BLaER1 treated with 17β-estradiol and CSF1 and Interleukin-3, amounts not matched to agents 10 nM and 100 nM (cell line): Measurements from ENCODE around the gene SOX10.

ENCODE experiments used
- H3K27ac ChIP-seq, 11 experiments: shearing (Covaris generic); formaldehyde crosslinking; 2 replicates each; pipeline ENCODE4 v1.8.1; 2022
- H3K27me3 ChIP-seq, 11 experiments: shearing (Covaris generic); formaldehyde crosslinking; 2 replicates each; pipeline ENCODE4 v1.8.1; 2022
- H3K36me3 ChIP-seq, 11 experiments: shearing (Covaris generic); formaldehyde crosslinking; 2 replicates each; pipeline ENCODE4 v1.8.1; 2022
- H3K4me1 ChIP-seq, 10 experiments: shearing (Covaris generic); formaldehyde crosslinking; 2 replicates each; pipeline ENCODE4 v1.8.1; 2022
- H3K4me2 ChIP-seq, 11 experiments: shearing (Covaris generic); formaldehyde crosslinking; 2 replicates each; pipeline ENCODE4 v1.8.1; 2022
- H3K4me3 ChIP-seq, 10 experiments: shearing (Covaris generic); formaldehyde crosslinking; 2 replicates each; pipeline ENCODE4 v1.8.1; 2022
- H3K9ac ChIP-seq, 11 experiments: shearing (Covaris generic); formaldehyde crosslinking; 2 replicates each; pipeline ENCODE4 v1.8.1; 2022
- H3K9me3 ChIP-seq, 11 experiments: shearing (Covaris generic); formaldehyde crosslinking; replicated peaks in 1 of 11; 2 replicates each; pipeline ENCODE4 v1.8.1; 2022
- H4K20me1 ChIP-seq, 11 experiments: shearing (Covaris generic); formaldehyde crosslinking; 2 replicates each; pipeline ENCODE4 v1.8.1; 2022
- Cebpa-rat ChIP-seq, 11 experiments: shearing (Covaris generic); IDR thresholded peaks; 2 replicates each; pipeline ENCODE4 v1.8.1; 2022

The SOX10 gene

DNA sequence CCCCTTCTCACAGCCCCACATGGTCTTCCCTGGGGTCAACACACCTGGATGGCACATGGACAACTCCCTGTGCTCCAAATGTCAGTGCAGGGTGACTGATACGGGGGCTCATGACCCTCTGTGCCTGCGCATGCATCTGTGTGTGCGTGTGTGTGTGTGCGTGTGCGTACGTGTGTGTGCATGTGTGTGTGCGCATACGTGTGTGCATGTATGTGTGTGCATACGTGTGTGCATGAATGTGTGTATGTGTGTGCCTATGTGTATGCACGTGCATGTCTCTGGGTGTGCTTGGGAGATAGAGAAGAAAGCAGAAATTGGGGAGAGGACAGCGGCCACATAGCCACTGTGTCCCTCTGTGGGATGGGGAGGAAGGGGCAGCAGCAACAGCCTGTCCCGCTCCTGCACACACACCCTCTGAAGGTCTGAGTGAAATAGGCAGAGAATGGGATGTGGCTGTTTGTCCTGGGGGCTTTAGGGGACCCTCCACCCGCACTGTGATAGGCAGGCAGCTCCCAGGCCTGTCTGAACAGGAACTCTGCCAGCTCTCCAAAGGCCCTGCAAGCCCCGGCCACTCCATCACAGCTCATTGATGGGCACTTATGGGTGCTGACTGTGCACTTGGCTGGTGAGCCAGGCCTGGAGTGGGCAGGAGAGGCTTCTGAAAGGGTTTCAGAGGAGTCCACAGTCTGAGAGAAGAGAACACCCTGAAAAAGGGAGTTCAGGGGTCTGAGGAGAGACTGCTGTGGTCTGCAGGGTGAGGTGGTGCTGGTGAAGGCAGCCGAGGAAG lies 44.2 kb upstream of the SOX10 start:
- Histone ChIP-seq H3K27ac (no peak overlapping the region), H3K4me3 (no peak overlapping the region)
- no peak for TF ChIP-seq Cebpa-rat (IDR thresholded peaks at IDR 0.05)

DNA sequence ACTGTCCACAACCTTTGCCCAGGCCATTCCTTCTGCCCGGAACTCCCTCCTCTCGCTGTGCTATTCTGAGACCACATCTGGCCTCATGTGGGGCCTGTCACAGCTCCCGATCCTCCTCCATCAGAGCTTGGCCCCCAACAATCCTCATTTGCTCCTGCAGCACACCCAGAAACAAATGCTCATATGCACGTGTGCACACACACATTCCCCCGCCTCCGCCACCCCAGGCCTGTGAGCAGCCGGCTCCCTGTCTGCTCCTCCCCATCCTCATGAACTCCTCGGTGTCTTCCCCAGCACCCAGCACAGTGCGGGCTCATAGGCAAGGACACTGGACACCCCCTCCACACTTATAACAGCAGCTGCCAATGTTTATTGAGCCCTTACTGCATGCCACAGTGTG lies 43.1 kb upstream of the SOX10 start:
- Histone ChIP-seq H3K9me3 (no peaks in the 10 kb centered on the region), H3K4me1 (peaks cover 10 to 29% (median 22%) of the 10 kb centered on the region in 10 experiments; a peak in 19 of 20 replicates), H3K27me3 (no peaks in the 10 kb centered on the region), H3K36me3 (no peaks in the 10 kb centered on the region), H3K4me2 (no peak overlapping the region), H3K4me3 (no peak overlapping the region), H3K9ac (no peak overlapping the region), H3K27ac (no peak overlapping the region), H4K20me1 (no peaks in the 10 kb centered on the region)
- TF ChIP-seq Cebpa-rat (IDR thresholded peaks at IDR 0.05): no peak

More for the DNA sequence above, 44.2 kb upstream of the SOX10 start:
- no peak overlapping the region for H3K4me2 ChIP-seq
- H3K4me1 ChIP-seq: peaks cover 21 to 37% (median 33%) of the 10 kb centered on the region in 10 experiments
- no peak overlapping the region for H3K9ac ChIP-seq
- no peaks in the 10 kb centered on the region for H4K20me1 ChIP-seq
- H3K36me3 ChIP-seq: no peaks in the 10 kb centered on the region
- H3K9me3 ChIP-seq: no peaks in the 10 kb centered on the region
- H3K27me3 ChIP-seq: no peaks in the 10 kb centered on the region

DNA sequence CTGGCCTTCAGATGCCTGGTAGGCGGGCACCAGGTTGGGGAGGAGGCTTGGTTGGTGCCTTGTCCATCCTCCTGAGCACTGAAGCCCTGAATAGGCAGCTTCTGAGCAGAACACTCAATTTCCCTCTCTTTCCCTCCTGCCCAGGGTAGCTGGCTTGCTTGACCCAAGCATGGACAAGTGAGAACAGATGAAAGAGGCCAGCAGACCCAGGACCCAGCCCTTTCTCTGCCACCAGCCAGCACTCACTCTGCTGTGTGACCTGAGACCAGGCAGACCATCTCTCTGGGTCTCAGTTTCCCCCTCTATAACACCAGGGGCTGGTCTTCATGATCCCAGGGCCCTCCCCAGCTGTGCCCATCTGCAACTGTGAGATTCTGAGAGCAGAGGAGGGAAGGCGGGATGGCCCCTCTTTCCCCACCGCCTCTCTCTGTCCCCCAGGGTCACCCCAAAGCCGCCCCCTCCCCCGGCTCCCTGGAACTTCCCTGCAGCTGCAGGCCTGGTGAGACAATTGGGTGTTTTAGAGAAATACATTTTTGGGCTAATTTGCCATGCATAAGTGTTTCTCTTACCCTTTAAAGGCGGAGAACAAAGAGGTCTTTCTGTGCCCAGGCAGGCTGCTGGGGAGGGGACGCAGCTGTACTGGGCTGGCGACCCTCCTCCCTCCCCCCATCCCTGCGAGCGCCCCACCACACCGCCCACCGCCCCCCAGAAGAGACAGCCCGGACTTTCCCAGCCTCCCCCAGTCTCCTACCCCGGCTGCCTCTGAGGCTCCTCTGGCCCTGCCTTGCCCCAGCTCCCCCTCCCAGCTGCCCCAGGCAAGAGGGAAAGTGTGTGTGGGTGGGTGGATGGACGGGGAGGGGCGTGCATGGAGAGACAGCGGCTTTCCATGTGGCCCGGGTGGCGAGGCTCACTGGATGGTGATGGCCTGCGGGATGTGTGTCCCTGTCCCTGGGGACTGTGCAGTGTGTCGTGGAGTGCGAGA lies 42.1 kb upstream of the SOX10 start:
- Histone ChIP-seq H3K4me2 (no peak overlapping the region), H3K9me3 (no peaks in the 10 kb centered on the region), H3K9ac (no peak overlapping the region), H3K4me3 (no peak overlapping the region), H4K20me1 (no peaks in the 10 kb centered on the region), H3K36me3 (no peaks in the 10 kb centered on the region), H3K27me3 (no peaks in the 10 kb centered on the region), H3K4me1 (peaks cover 8 to 36% (median 22%) of the 10 kb centered on the region in 10 experiments; a peak in 16 of 20 replicates), H3K27ac (no peak overlapping the region)
- no peak for TF ChIP-seq Cebpa-rat (IDR thresholded peaks at IDR 0.05)

DNA sequence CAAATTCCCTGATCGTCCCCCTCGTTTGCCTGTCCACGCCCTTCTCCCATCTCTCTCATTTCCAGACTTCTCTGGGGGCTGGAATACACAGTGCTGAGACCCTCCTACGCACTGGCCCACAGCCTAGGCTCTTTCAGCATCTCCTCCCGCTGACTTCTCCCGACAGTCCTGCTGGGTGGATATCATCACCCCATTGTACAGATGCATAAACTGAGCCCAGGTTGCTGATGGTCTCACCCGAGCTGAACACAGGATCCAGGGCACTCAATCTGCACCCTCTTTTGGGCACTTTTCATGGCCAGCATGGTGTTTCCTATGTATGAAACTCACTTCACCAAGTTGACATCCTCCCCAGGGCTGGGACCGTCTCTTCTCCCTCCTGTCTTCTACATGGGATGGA lies 41.2 kb upstream of the SOX10 start:
- Histone ChIP-seq H3K9ac (no peak overlapping the region), H3K27me3 (no peaks in the 10 kb centered on the region), H3K4me3 (no peak overlapping the region), H3K27ac (no peak overlapping the region), H3K4me2 (no peak overlapping the region), H3K9me3 (no peaks in the 10 kb centered on the region), H3K4me1 (peaks cover 5 to 36% (median 22%) of the 10 kb centered on the region in 10 experiments; a peak in 17 of 20 replicates), H4K20me1 (no peaks in the 10 kb centered on the region), H3K36me3 (no peaks in the 10 kb centered on the region)
- TF ChIP-seq Cebpa-rat (IDR thresholded peaks at IDR 0.05): no peak

DNA sequence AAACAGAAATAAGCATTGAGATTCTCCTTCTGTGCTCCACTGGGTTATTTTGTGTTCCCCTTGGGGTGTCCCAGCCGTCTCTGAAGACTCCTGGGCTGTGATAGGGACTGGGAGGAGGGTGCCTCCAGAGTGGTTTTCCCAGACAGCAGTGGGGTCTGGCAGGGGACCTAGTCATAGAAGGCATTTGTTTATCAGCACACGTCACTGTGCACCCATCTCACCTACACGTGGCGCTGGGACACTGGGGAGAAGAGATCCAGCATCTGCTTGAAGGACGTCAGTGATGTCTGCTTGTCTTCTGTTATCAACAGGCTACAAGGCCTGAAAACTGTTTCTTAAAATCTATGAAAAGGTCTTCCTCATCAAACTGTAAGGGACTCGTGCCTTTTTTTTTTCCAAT lies 38.7 kb upstream of the SOX10 start:
- no peaks in the 10 kb centered on the region for H3K36me3 ChIP-seq
- H3K4me2 ChIP-seq: no peak overlapping the region; a peak in 1 of 22 replicates
- H3K4me1 ChIP-seq: peaks cover 2 to 46% (median 18%) of the 10 kb centered on the region in 10 experiments
- H3K27me3 ChIP-seq: no peaks in the 10 kb centered on the region
- H3K27ac ChIP-seq: no peak overlapping the region
- H3K9me3 ChIP-seq: no peaks in the 10 kb centered on the region
- no peak for TF ChIP-seq Cebpa-rat (IDR thresholded peaks at IDR 0.05)
- no peak overlapping the region for H3K9ac ChIP-seq
- no peaks in the 10 kb centered on the region for H4K20me1 ChIP-seq
- H3K4me3 ChIP-seq: no peak overlapping the region

DNA sequence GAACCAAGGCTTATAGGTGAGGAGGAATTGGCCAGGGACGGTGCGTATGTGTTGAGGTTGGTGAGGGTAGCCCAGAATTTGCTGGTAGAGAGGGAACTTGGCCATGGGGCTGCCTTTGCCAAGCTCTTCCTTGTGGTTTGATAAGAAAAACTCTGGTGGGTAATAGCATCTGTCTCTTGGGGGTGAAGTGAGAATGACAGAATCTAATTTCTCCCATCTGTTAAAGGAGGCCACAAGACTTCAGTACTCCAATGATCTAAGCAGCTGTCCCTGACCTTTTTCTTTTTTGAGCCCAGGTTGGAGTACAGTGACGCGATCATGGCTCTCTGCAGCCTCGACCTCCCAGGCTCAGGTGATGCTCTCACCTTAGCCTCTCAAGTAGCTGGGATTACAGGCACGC lies 36.9 kb upstream of the SOX10 start:
- H3K36me3 ChIP-seq: no peaks in the 10 kb centered on the region
- TF ChIP-seq Cebpa-rat (IDR thresholded peaks at IDR 0.05): no peak
- peaks cover 16 to 54% (median 31%) of the 10 kb centered on the region in 10 experiments for H3K4me1 ChIP-seq
- H3K4me3 ChIP-seq: no peak overlapping the region
- H3K27ac ChIP-seq: peak overlapping the region in 7 of 11 experiments; percentile 3 to 56 (median 33); a peak in 9 of 22 replicates
- H3K9me3 ChIP-seq: no peaks in the 10 kb centered on the region
- H3K4me2 ChIP-seq: peak overlapping the region in 9 of 11 experiments; percentile 32 to 84 (median 71); a peak in 18 of 22 replicates
- H3K9ac ChIP-seq: peak overlapping the region in 2 of 11 experiments; percentile 10 to 30; a peak in 2 of 22 replicates
- no peaks in the 10 kb centered on the region for H3K27me3 ChIP-seq
- no peaks in the 10 kb centered on the region for H4K20me1 ChIP-seq

DNA sequence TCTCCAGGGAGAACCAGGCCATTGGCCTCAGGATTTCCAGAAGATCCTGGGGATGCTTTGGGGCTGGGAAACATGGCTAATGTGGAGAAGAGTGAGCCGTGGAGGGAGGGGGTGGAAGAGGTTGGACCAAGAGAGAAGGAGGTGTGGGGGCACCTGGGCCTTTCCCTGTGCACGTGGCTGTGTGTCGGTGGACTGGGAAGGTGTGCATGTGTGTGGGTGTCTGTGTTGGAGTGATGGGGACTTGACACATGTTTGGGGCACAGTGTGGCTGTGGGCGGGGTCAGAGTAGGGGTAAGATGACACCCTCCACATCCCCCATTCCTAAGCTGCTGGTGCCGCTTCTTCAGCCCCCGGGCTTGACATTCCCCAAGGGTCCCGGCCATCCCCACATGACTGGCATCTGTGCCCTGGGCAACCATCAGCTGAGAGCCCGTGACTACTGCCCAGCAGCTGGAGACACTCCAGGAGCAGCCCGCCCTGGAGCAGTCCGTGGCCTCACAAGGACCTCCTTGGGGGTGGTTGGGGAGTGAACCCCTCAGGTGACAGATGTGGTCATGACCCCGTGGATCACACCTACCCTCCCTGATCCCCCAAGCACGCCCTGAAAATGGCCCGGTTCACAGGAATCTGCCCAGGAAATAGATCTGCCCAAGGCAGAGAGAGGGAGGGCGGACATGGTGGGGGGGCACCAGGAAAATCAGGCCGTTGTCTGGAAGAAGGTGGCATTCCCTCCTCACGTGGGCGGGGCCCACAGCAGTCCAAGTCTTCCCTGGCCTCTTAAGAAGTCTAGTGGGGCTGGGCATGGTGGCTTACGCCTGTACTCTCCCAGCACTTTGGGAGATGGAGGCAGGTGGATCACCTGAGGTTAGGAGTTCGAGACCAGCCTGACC lies 34.8 kb upstream of the SOX10 start:
- no peak overlapping the region for H3K27ac ChIP-seq
- no peaks in the 10 kb centered on the region for H3K27me3 ChIP-seq
- TF ChIP-seq Cebpa-rat (IDR thresholded peaks at IDR 0.05): no peak
- no peak overlapping the region for H3K9ac ChIP-seq
- no peak overlapping the region for H3K4me3 ChIP-seq
- peaks cover 16 to 54% (median 31%) of the 10 kb centered on the region in 10 experiments for H3K4me1 ChIP-seq
- peaks cover 0 to 12% (median 6%) of the 10 kb centered on the region in 11 experiments; a peak in 11 of 22 replicates for H3K9me3 ChIP-seq
- 0 out of 22 replicates have a peak overlapping the region, but pooled peaks of 3 of the 11 experiments have one; percentile 7 to 29 (median 10) for H3K4me2 ChIP-seq
- no peaks in the 10 kb centered on the region for H3K36me3 ChIP-seq
- no peaks in the 10 kb centered on the region for H4K20me1 ChIP-seq
